ENCODE data around the gene ADAM15.

ADAM15 gene

GRCh38 chr1:155003227-155003765 lies 47.8 kb upstream of the ADAM15 start:
- no peaks in the 10 kb centered on the region for H3K36me3 ChIP-seq (ENCODE audit: control insufficient read depth in 2 of 2, insufficient read depth in 1 of 2, low read length in 2 of 2)
- no peaks in the 10 kb centered on the region for H3K9me3 ChIP-seq (ENCODE audit: control insufficient read depth, insufficient read depth, low read depth, low read length)
- ChIA-PET POLR2A (interaction anchor here (0.6 to 2.1 kb wide), 7 partner anchors 8 to 82 kb away, joined by 3 to 9 read pairs (median 7); partner anchors contain the start of genes FLAD1 and PYGO2), CTCF (interaction anchor here (1.1 to 2.1 kb wide), 3 partner anchors 8 to 47 kb away, joined by 3 to 11 read pairs (median 5); partner anchors contain the start of gene ADAM15)
- peak overlapping the region; percentile 50 for H3K4me3 ChIP-seq (ENCODE audit: low read depth, low read length)
- peak overlapping the region; percentile 87; the same call in 1 of the 2 replicates for H3K27ac ChIP-seq (ENCODE audit: extremely low read depth, low read depth, low read length)
- H3K4me1 ChIP-seq (ENCODE audit: control insufficient read depth, insufficient read depth, low read length): peaks cover 13% of the 10 kb centered on the region
- peak; percentile 41; the same call in 1 of the 2 replicates for TF ChIP-seq KLF10 (tag by site-specific recombination; IDR thresholded peaks at IDR 0.05)
- no peak for TF ChIP-seq ZFHX2 (tag by site-specific recombination; conservative IDR thresholded peaks at IDR 0.05)
- no peak for TF ChIP-seq KLF9 (tag by site-specific recombination; IDR thresholded peaks at IDR 0.05; ENCODE audit: low read depth)
- no peak for TF ChIP-seq KLF17 (tag by site-specific recombination; IDR thresholded peaks at IDR 0.05)
- 0 out of 2 replicates have a peak, but pooled peaks have one; percentile 1 for TF ChIP-seq REST (tag by site-specific recombination; IDR thresholded peaks at IDR 0.05)
- TF ChIP-seq OSR2 (tag by site-specific recombination; IDR thresholded peaks at IDR 0.05): peak; percentile 70
- 0 out of 2 replicates have a peak, but pooled peaks have one; percentile 12 for TF ChIP-seq ZNF629 (tag by site-specific recombination; IDR thresholded peaks at IDR 0.05)
- peak; percentile 12; the same call in 1 of the 2 replicates for TF ChIP-seq ZSCAN30 (tag by site-specific recombination; IDR thresholded peaks at IDR 0.05)
- TF ChIP-seq ZNF600 (tag by site-specific recombination; IDR thresholded peaks at IDR 0.05): 0 out of 2 replicates have a peak, but pooled peaks have one; percentile 2
- no peak for TF ChIP-seq ZNF488 (tag by site-specific recombination; IDR thresholded peaks at IDR 0.05)
- peak; percentile 37; the same call in 1 of the 2 replicates for TF ChIP-seq ZEB2 (tag by site-specific recombination; IDR thresholded peaks at IDR 0.05)
- no peak for TF ChIP-seq ZNF76 (tag by site-specific recombination; IDR thresholded peaks at IDR 0.05; ENCODE audit: borderline replicate concordance, low read depth)
- peak; percentile 72 for TF ChIP-seq GLIS1 (tag by site-specific recombination; IDR thresholded peaks at IDR 0.05)
- no peak for TF ChIP-seq SCRT2 (tag by site-specific recombination; IDR thresholded peaks at IDR 0.05)
- no peak for TF ChIP-seq ZNF777 (tag by site-specific recombination; IDR thresholded peaks at IDR 0.05; ENCODE audit: borderline replicate concordance)
- TF ChIP-seq PRDM10 (tag by site-specific recombination; IDR thresholded peaks at IDR 0.05): peak; percentile 73
- TF ChIP-seq ZNF701 (tag by site-specific recombination; IDR thresholded peaks at IDR 0.05): no peak
- 0 out of 2 replicates have a peak, but pooled peaks have one; percentile 13 for TF ChIP-seq ZNF366 (tag by site-specific recombination; conservative IDR thresholded peaks at IDR 0.05)
- TF ChIP-seq ZNF571 (tag by site-specific recombination; IDR thresholded peaks at IDR 0.05): no peak
- TF ChIP-seq ZBTB7A (tag by site-specific recombination; IDR thresholded peaks at IDR 0.05; ENCODE audit: low read depth): no peak
- no peak for TF ChIP-seq ZNF354C (tag by site-specific recombination; IDR thresholded peaks at IDR 0.05; ENCODE audit: borderline replicate concordance, low read depth)
- no peak for TF ChIP-seq ZNF157 (tag by site-specific recombination; IDR thresholded peaks at IDR 0.05)
- peak; percentile 47; the same call in 1 of the 2 replicates for TF ChIP-seq CTCF (tag by site-specific recombination; IDR thresholded peaks at IDR 0.05)
- TF ChIP-seq ZNF211 (tag by site-specific recombination; IDR thresholded peaks at IDR 0.05; ENCODE audit: low read depth): no peak
- TF ChIP-seq ZNF394 (tag by site-specific recombination; IDR thresholded peaks at IDR 0.05; ENCODE audit: borderline replicate concordance): no peak

Data from HEK293 (cell line).